Smooth muscle cell of the brain vasculature (primary cell): ENCODE measurements around the gene YARS1.

Experiments used
- DNase-seq: peaks from one replicate; pipeline ENCODE4 v3.0.0-alpha.2; 2012; ENCODE audit warnings: low read depth, low spot score

YARS1 gene

DNA sequence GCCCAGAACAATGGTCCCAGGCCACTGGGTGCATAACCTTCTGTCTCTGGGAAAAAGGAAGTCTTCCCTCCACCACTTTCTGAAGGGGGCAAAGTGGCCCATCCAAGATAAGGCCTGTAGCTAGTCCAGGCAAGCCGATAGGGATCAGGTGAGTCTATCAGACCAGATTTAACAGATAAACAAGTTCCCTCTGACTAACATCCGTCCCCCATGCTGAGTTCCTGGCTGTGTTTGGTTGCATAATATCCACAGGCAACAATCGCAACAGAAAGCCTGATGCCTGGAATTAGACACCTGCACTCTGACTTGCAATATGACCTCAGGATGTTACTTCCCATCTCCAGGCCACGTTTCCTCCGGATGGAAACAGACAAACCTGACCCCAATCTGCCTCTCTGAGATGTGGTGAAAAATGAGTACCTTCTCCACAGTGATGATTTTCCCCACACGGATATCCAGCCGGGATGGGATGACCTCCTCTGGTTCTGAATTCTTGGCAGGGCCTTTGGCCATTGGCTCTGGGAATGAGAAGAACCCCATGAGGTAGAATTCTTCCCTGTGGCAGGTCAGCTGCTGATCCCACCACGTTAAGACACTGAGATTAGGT, 36.4 kb downstream of the YARS1 start:
- no peak for DNase-seq

DNA sequence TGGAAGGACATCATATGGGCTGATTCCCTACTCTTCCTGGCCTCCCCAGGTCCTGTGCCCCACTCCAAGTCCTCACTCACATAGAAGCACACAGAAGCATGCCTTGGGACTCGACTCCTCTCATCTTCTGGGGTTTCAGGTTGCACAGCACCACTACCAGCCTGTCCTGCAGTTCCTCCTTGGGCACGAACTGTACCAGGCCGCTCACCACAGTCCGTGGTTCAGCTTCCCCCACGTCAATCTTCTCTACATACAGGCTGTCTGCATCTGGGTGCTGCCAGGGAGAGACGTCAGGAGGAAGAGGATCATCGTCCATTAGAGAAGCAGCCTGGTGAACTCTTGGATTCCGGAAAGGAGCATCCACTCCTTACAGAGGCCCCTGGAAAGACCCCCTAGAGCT, 37.2 kb downstream of the YARS1 start:
- no peak for DNase-seq

- DNase-seq: no peak
Measured at GRCh38 chr1:32779242-32779641, 37.9 kb downstream of the YARS1 start.

DNA sequence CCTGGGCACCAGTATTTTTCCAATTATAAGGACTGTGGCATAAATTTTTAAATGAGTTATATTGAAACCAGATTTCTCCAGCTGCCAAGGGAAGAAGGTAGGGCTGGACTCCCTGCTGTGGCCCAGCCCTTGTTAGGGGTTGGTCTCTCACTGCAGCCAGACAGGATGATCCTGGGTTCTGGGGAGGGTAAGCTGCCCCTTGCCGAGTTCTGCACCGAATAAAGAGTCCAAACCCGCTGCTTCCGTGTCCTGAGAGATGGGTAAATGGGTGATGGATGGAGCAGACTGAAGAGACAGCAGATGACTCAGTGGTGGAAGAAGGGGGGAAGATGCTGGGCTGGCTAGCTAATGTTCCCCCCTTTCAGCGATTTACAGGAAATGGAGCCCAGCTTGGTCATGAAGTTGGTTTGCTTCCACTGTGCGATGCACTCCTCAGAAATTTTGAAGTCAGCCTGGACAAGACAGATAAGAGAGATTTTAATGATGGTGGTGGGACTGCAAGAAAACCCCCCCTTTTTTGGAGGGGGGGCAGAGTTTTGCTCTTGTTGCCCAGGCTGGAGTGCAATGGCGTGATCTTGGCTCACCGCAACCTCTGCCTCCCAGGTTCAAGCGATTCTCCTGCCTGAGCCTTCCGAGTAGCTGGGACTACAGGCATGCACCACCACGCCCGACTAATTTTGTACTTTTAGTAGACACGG, 41.4 kb downstream of the YARS1 start:
- DNase-seq: no peak

DNA sequence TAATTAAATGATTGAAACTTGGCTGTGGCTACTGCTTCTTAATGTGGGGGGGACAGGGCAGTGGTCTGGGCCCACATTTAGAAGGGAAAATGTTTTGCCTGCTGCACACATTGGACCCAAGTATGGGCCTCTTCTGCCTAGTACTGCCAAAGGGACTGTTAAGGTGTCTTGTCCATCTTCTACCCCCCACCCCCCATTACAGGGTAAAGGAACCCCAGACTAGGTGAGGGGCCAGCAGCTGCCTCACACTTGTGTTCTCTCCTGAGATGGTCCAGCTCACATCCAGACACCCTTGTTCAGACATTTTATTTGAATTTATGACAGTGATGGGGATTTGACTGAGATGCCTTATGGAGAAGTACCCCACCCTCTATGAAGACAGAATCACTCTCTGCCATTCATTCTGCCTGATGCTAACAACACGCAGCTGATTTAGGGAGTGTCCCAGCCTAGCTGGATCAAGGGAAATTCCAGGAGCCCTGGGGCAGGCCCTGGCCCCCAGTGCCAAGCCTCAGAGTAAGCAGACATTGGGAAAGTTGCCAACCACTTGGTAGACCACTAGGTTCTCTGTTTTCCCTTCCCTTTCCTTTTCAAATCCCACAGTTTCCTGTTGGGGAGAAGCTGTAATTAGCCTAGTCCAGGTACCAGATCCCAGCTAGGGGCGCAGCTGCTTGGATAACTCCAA, 42.1 kb downstream of the YARS1 start:
- no peak for DNase-seq

DNA sequence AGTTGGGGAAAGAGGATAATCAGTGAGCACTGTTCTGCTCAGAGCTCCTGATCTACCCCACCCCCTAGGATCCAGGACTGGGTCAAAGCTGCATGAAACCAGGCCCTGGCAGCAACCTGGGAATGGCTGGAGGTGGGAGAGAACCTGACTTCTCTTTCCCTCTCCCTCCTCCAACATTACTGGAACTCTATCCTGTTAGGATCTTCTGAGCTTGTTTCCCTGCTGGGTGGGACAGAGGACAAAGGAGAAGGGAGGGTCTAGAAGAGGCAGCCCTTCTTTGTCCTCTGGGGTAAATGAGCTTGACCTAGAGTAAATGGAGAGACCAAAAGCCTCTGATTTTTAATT, 42.7 kb downstream of the YARS1 start:
- no peak for DNase-seq

DNA sequence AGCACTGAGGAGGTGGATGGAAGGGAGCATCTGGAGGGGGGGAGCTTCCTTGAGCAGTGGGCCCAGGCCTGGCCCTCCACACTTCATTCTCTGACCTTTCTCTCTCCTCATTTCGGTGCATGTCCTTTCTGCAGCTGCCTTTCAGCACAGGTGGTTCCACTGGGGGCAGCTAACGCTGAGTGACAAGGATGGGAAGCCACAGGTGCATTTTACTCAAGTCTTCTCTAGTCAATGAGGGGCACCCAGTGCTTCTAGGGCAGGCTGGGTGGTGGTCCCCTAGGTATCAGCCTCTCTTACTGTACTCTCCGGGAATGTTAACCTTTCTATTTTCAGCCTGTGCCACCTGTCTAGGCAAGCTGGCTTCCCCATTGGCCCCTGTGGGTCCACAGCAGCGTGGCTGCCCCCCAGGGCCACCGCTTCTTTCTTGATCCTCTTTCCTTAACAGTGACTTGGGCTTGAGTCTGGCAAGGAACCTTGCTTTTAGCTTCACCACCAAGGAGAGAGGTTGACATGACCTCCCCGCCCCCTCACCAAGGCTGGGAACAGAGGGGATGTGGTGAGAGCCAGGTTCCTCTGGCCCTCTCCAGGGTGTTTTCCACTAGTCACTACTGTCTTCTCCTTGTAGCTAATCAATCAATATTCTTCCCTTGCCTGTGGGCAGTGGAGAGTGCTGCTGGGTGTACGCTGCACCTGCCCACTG, 43.2 kb downstream of the YARS1 start:
- no peak for DNase-seq

DNA sequence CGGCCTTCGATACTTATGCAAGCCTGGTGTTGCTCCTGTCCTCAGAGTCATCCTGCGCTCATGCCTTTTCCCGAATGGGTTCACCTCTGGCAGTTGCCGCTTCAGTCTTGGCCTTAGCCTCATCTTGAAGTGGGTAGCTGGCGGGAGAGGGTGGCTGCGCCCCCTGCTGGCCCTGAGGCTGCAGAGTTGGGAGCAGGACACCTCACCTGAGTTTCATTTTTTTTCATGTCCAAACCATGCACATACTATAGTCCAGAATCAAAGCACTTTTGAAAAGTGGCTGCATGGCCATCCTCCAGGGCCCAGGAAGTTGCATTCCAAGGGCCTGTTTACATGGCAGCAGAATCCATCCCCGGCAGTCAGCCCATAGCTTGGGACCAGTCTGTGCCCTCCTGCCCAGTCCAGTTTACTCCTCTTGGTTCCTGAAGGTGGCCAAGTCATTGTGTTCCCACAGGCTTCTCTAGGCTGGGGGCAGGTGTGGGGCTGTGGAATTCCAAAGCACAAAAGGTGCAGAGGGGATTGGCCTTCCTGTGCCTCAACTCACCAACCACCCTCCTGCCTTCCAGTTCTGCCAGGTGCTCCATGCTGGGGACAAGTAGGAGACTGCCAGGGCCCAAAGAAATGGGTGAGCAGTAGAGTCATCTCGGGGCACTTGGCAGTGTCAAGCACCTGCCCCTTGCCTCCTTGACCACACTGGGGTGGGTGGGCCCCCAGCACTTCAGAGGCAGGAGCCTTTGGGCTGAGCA, 44.0 kb downstream of the YARS1 start:
- no peak for DNase-seq

- DNase-seq: no peak
Measured at GRCh38 chr1:32772281-32773017, 44.7 kb downstream of the YARS1 start.

DNA sequence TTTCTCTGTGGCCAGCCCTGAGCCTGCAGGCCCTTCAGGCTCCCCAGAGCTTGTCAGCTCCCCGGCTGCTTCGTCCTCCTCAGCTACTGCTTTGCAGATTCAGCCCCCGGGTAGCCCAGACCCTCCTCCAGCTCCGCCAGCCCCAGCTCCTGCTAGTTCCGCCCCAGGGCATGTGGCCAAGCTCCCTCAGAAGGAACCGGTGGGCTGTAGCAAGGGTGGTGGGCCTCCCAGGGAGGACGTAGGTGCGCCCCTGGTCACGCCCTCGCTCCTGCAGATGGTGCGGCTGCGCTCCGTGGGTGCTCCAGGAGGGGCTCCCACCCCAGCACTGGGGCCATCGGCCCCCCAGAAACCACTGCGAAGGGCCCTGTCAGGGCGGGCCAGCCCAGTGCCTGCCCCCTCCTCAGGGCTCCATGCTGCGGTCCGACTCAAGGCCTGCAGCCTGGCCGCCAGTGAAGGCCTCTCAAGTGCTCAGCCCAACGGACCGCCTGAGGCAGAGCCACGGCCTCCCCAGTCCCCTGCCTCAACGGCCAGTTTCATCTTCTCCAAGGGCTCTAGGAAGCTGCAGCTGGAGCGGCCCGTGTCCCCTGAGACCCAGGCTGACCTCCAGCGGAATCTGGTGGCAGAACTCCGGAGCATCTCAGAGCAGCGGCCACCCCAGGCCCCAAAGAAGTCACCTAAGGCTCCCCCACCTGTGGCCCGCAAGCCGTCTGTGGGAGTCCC, 45.4 kb downstream of the YARS1 start:
- DNase-seq: no peak

GRCh38 chr1:32770741-32771548, 46.2 kb downstream of the YARS1 start:
- no peak for DNase-seq

DNA sequence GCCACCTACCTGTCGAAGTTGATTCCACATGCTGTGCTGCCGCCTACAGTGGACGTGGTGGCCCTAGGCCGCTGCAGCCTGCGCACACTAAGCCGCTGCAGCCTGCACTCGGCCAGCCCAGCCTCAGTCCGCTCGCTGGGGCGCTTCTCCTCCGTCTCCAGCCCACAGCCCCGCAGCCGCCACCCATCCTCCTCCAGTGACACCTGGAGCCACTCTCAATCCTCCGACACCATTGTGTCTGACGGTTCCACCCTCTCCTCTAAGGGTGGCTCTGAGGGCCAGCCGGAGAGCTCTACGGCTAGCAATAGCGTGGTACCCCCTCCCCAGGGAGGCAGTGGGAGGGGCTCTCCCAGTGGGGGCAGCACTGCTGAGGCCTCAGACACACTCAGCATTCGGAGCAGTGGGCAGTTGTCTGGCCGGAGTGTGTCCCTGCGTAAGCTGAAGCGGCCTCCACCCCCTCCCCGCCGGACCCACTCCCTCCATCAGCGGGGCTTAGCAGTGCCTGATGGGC, 46.9 kb downstream of the YARS1 start:
- no peak for DNase-seq

- no peak for DNase-seq
Measured at GRCh38 chr1:32769524-32770220, 47.5 kb downstream of the YARS1 start.

- no peak for DNase-seq
Measured at GRCh38 chr1:32768110-32768850, 48.9 kb downstream of the YARS1 start.

DNA sequence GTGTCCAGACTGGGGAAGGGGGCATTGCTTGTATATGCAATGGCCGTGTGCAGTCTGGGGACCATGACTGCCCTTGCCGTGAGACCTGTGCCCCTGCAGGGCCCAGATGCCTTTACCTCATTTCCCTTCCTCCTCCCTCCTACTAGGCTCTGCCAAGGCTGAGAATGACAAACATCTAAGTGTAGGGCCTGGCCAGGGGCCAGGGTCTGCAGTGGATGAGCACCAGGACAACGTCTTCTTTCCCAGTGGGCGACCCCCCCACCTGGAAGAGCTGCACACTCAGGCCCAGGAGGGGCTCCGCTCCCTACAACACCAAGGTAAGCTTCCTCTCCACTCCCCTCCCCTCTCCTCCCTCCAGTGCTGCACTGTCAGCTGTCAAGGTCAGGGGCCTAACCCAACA, 49.5 kb downstream of the YARS1 start:
- no peak for DNase-seq

DNA sequence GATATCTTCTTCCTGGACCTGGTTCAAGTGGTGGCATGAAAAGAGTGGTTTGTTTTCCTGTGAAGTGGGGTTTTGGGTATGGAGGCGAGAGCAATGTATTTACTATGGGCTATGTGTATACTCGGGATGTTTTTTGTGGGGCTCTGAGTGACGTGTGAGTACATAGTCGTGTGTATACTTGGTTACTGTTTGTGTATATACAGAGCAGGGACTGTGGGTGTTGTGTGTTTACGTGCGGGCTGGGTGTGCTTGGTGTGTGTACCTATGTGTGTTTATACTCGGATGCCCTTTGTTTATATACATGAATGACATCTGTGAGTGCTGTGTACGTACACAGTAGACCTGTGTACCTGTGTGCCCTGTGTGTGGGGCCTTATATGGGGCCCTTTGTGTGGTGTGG, 50.0 kb downstream of the YARS1 start:
- DNase-seq: no peak

GRCh38 chr1:32766328-32766972, 50.7 kb downstream of the YARS1 start:
- DNase-seq: no peak
